NCI-H1436 (cell line): ENCODE measurements around the gene FRK.

Experiments
- DNase-seq: peaks from one replicate; lab custom pipeline; 2025; lab: John Stamatoyannopoulos, UW

Gene FRK

DNA sequence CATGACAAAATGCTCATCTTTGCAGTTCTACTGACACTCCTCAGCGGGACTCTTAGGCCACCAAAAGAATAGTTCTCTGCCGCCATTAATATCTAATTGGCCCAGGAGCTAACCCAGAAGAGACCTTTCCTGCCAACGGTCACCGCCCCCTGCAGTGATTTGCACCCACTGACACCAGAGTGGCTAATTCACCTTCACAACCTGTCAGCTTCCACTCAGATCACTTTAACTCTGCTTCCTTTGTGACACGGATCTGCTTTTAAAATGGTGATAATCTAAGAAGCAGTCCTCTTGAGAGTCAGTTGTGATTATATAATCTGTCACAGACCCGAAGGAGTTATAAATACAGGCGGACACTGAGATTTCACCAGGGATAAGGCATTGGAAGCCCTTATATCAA lies 172.8 kb downstream of the FRK start:
- DNase-seq, result no peak

DNA sequence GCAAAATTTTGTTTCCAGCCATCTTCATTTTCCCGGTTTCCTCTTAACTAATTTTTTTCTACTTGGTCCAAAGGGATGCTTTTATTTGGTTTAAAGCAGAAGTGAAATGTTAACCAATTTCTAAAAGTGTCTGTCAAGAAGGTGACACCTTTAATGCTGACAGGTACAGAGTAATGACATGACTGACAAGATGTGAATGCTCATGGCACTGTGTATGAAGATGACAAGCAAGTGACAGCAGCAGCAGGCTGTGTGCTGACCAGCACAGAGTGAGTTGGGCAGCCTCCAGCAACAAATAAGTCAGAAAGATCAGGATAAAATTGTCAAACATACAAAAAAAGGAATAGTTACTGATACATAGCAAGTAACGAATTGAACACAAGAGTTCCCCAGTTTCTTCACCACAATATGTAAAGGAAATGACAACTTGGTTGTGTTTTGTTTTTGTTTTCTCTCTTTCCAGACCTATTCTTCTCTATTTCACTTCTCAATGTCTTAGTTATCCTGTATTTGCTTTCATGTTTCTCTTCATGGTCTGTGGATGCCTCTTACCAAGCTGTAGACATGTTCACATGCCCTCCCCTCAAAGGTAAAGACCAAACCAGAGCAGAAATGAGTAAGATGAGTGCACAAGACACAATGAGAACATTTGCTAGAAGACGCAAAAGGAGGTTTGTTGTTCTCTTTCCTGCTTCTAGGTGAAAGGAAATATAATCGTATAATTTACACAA lies 174.9 kb downstream of the FRK start:
- no peak for DNase-seq

DNA sequence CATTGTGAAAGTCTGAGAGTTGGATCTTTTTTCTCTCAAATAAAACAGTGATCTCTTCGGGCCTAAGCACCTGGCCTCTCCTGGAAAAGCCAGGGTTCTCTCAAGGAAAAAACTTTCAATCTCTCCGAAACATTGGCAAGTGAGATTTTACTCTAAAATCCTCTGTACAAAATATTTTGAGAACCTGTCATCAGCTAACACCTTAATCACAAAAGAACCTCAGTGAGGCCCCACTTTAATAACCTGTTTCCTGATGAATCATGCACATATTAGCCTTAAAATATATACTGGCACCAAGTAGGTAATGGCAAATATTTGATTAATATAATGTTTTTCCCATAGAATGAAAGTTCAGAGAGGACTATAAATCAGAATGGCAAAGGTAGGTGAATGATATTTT lies 177.9 kb downstream of the FRK start:
- DNase-seq, result no peak

DNA sequence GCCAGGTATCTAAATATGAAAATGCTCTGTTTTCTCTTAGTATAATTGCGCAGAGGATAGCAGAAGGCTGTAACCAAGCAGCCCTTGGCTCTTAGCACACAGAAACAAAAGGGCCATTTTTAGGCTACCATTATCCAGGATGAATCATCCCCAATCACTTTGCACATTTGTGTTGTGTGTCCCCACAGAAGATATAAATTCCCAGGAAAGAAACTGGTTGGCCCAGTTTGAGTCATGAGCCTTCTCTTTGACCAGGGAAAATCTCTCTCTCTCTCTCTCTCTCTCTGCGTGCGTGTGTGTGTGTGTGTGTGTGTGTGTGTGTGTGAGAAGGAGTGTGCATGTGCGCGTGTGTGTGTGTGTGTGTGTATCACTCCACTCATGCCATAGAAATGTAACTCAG lies 178.5 kb downstream of the FRK start:
- no peak for DNase-seq
